ENCODE results near the gene QPRT. TPM values are rescaled to one million over a fixed set of nuclear protein-coding genes. Genes with fewer than 3 reads are reported as not detected.
"Not testable (repeated sequence)": the region's sequence is repeated elsewhere in the genome, so short reads cannot be mapped to it uniquely, and the experiment has no call there.

Gene QPRT
- total RNA-seq, 3 donors from 2014 or later: 25.3 to 54.6 (median 25.4) TPM

GRCh38 chr16:29699324-29700219 lies 20.6 kb downstream of the QPRT start:
- DNase-seq (peak in 1 of 3 donors; percentile 30), ATAC-seq (peak; percentile 29)
- intact Hi-C loops (cut with DNase I, micrococcal nuclease): loop anchor here in 1 of 2 donors (10.0 kb wide), 1 partner anchor 325 kb away; the partner anchor contains the start of gene C16orf92
- no peak for TF ChIP-seq CTCF (IDR thresholded peaks at IDR 0.05)
- Histone ChIP-seq H3K36me3 (ENCODE audit: low read depth) (no peaks in the 10 kb centered on the region), H3K9me3 (no peaks in the 10 kb centered on the region), H3K4me3 (no peak overlapping the region), H3K4me1 (ENCODE audit: low read depth) (no peaks in the 10 kb centered on the region)

- Histone ChIP-seq H3K9me3 (no peaks in the 10 kb centered on the region), H3K4me3 (no peak overlapping the region), H3K36me3 (ENCODE audit: low read depth) (no peaks in the 10 kb centered on the region), H3K4me1 (ENCODE audit: low read depth) (no peaks in the 10 kb centered on the region)
- intact Hi-C loops (cut with DNase I, micrococcal nuclease): loop anchor here in 1 of 2 donors (10.0 kb wide), 1 partner anchor 324 kb away; the partner anchor contains the start of gene C16orf92
- ATAC-seq (peak; percentile 96), DNase-seq (peak; percentile 79 to 85 (median 84))
- TF ChIP-seq CTCF (IDR thresholded peaks at IDR 0.05): peak; percentile 82
Measured at GRCh38 chr16:29700253-29700987, 21.4 kb downstream of the QPRT start.

- Histone ChIP-seq H3K9me3 (no peaks in the 10 kb centered on the region), H3K4me3 (no peak overlapping the region), H3K4me1 (ENCODE audit: low read depth) (no peaks in the 10 kb centered on the region), H3K36me3 (ENCODE audit: low read depth) (no peaks in the 10 kb centered on the region)
- no peak for TF ChIP-seq CTCF (IDR thresholded peaks at IDR 0.05)
- DNase-seq: peak in 1 of 3 donors; percentile 19
- intact Hi-C loops (cut with DNase I, micrococcal nuclease): loop anchor here in 1 of 2 donors (10.0 kb wide), 1 partner anchor 324 kb away; the partner anchor contains the start of gene C16orf92
- ATAC-seq: no peak
Measured at GRCh38 chr16:29701214-29701555, 22.2 kb downstream of the QPRT start.

- intact Hi-C loops (cut with DNase I, micrococcal nuclease): loop anchor here in 1 of 2 donors (10.0 kb wide), 1 partner anchor 323 kb away; the partner anchor contains the start of gene C16orf92
- DNase-seq (no peak), ATAC-seq (peak; percentile 48)
- H3K36me3 ChIP-seq (ENCODE audit: low read depth): no peaks in the 10 kb centered on the region
- no peak overlapping the region for H3K4me3 ChIP-seq
- no peaks in the 10 kb centered on the region for H3K9me3 ChIP-seq
- H3K4me1 ChIP-seq (ENCODE audit: low read depth): no peaks in the 10 kb centered on the region
- TF ChIP-seq CTCF (IDR thresholded peaks at IDR 0.05): no peak
Measured at GRCh38 chr16:29702269-29702668, 23.3 kb downstream of the QPRT start.

- Histone ChIP-seq H3K4me3 (no peak overlapping the region), H3K36me3 (ENCODE audit: low read depth) (no peaks in the 10 kb centered on the region), H3K9me3 (no peaks in the 10 kb centered on the region), H3K4me1 (ENCODE audit: low read depth) (no peaks in the 10 kb centered on the region)
- no peak for DNase-seq
- TF ChIP-seq CTCF (IDR thresholded peaks at IDR 0.05): no peak
- ATAC-seq: no peak
- intact Hi-C loops (cut with DNase I, micrococcal nuclease): loop anchor here in 1 of 2 donors (10.0 kb wide), 1 partner anchor 320 kb away; the partner anchor contains the start of gene C16orf92
Measured at GRCh38 chr16:29705030-29705429, 26.1 kb downstream of the QPRT start.

GRCh38 chr16:29707160-29707559 lies 28.2 kb downstream of the QPRT start:
- not testable (repeated sequence) for H3K36me3 ChIP-seq (ENCODE audit: low read depth); DNase-seq; H3K9me3 ChIP-seq; ATAC-seq; H3K4me3 ChIP-seq; H3K4me1 ChIP-seq (ENCODE audit: low read depth)
- intact Hi-C loops (cut with DNase I, micrococcal nuclease): loop anchor here in 1 of 2 donors (10.0 kb wide), 1 partner anchor 318 kb away; the partner anchor contains the start of gene C16orf92
